ENCODE measurements around the gene USP3.

The USP3 gene

DNA sequence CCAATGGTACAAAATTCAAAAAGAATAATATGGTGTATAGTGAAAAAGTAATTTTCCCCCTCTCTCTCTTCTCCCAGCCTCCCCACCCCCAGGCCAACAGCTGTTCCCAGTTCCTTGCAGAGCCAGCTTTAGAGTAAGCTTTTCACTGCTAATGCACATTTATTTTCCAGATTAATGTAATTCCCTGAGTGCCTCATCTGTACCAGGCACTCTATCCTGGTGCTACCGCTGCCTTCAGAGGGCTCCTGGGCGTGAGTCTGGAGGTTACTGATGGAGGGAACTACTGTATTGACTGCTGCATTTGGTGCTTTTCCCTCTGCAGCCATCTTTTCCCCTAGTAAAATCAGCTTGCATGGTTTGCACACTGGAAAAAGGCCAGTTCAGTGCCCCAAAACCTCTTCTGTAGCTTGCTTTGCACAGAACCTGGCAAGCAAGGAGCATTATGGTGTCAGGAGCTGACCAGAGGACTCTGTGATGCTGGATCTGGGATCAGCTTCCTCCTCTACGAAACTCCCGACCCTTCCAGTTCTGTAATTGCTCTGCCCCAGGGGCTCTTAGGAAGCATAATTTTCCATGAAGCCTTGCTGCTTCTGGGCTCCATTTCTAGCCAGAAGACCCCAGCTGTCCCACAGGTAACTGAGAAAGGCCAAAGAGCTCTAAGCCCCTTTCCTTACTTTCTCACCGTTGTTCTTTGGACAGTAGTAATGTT lies 8.5 kb upstream of the USP3 start:
- H3K4me3 ChIP-seq (ENCODE audit: low read depth, low read length): no peak overlapping the region

DNA sequence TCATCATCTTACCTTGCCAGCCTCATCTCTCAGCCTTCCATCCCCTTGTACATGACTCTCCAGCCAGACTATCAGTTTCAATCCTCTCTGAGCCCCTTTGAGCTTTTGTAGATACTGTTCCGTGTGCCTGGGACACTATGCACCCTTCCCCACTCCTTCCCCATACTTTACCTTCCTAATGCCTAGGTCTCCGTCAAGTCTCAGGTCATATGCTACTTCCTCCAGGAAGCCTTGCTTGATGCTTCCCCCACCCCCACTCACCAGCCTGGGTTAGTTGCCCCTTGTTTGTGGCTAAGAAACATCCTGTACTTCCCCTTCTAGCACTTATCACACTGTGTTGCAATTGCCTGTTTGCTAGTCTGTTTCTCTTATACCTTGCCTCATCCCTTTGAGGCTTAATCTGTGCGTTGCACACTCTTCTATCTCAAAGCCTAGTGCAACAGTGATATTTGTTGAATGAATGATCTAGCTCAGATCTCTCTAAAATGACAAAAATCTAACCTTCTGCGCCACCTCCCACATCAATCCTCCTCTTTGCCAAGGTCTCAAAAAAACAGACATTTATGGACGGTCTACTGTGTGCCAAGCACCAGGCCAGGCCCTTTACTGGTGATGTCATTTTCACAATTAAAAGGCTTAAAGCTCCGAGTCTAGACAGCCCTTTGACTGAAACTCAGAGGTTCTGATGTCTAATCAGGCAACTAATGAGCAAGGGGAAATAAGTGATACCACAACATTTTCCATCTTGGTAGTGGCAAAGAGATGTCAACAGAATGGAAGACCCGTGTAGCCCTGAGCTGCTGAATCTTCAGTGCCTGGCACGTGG lies 6.5 kb upstream of the USP3 start:
- no peak overlapping the region for H3K4me3 ChIP-seq (ENCODE audit: low read depth, low read length)

DNA sequence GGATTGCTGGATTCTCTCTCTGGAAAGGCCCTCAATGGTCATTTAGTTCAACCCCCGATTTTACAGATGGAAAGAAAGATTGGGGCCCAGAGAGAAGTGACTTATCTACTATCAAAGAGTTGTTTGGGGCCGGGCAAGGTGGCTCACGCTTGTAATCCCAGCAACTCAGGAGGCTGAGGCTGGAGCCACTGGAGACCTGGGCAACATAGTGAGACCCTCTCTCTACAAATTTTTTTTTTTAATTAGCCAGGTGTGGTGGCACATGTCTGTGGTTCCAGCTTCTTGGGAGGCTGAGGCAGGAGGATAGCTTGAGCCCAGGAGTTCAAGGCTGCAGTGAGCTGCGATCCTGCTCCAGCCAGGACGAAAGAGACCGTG lies 5.2 kb upstream of the USP3 start:
- no peak overlapping the region for H3K4me3 ChIP-seq (ENCODE audit: low read depth, low read length)

DNA sequence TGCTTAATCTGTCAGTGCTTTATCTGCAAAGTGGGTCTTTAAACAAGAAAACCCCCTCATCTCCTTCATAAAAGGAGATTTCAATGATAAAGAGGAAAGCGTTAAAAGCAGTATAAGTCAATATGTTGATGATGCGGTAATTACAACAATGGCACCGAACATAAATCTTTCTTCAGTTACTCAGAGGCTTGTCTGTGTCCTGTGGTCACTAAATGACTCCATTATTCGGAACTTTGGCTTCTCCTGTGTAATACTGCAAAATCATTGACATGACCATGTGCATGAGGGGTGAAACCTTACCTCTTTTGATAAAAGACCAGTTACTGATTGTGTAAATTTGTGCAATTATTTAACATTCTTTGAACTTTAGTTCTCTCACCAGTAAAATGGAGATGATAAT lies 4.8 kb upstream of the USP3 start:
- H3K4me3 ChIP-seq (ENCODE audit: low read depth, low read length): no peak overlapping the region

DNA sequence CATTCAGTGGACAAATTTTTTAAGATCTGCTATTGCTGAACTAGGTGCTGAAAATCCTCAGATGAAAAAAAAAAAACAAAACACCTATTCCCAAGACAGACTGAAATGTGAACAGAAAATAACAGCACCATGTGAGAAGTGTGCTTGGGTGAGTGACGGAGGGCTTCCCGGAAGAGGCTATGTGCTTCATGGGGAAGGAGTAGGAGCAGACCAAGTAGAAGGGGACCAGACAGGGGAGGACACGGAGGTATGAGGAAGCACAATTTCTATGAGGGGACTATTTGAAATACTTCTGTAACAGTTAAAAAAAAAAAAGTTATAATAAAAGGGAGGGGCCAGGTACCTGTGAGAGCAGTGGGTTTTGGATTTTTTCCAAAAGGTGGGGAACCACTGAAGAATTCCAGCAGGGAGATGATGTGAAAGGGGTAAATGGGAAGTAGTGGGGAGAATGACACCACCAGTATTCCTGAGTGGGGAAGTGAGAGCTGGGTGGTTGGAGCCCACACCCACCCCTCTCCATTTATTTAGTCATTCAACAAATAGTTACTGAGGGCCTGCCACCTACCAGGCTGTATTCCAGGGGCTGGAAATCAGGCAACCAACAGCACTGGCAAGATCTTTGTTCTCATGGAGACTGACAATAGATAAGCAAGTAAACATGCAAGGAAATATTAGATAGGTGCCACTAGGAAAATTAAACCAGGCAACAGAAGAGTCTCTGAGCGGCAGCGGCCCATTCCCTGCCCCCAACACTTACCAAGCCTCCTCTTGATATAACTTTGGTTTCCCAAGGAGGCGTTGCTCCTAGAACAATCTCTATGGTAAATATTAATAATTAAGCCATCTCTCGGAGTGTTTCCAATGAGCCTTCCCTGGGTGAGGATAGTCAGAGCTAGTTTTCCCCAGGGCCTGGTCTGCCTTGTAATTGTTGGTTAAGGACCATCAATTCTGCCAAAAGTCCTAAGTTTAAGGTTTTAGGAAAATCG lies 3.8 kb upstream of the USP3 start:
- no peak overlapping the region for H3K4me3 ChIP-seq (ENCODE audit: low read depth, low read length)

DNA sequence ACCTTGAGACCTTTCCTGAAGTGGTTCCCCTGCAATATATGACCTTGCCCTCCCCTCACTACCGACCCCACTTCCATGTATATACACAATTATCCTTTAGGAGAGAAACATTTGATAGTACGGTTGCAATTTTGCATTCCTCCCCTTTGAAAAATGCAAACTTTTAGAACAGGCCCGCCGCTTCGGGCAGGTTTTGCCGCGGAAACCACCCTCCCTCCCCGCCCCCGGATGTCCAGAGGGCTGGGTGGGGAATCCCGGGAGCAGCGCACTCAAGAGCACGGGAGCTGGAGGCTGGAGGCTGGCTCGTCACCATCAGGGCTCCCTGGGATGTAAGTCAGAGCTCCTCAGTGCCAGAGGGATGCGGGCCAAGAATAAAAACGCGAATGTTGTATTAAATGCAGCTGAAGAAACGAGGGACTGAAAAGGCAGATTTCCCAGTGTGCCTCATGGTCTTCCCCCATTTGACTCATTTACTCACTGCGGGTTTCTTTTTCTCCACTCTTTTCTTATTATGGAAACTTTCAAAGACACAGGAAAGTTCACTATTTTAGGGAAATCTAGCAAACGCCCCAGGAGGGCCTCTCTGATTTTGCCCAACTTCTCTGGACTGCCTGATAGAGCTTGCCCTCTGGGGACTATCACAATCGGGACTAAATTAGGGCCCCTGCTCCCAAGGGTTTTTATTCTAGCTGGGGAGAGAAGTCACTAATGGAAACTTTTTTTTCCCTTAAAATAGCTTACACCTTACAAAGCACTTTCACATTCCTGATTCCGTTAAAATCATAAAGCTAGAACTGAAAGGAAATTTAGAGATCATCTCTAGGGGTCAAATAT lies 2.9 kb upstream of the USP3 start:
- no peak overlapping the region for H3K4me3 ChIP-seq (ENCODE audit: low read depth, low read length)

DNA sequence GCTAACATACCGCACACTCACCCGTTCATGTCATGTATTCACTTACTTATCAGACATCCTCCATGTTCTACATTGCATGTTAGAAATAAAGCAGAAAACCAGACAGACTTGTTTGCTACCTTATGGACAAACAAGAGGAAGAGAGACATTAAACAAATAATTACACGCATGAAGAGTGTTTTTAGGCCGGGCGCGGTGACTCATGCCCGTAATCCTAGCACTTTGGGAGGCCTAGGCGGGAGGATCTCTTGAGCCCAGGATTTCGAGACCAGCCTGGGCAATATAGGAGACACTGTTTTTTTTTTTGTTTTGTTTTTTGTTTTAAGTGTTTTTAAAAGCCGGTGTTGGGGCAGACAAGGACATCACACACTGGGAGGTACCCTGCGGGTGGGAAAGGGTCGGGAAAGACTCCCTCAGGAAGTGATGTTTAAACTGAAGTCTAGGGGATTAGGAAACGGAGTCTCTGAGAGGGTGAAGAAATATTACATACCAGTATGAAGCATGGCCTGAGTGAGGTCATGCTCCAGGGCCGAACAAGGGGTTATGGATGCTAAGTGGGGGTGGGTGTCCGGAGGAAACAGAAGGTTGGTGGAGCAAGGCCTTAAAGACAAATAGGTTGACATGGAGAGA lies 2.1 kb upstream of the USP3 start:
- H3K4me3 ChIP-seq (ENCODE audit: low read depth, low read length): no peak overlapping the region

DNA sequence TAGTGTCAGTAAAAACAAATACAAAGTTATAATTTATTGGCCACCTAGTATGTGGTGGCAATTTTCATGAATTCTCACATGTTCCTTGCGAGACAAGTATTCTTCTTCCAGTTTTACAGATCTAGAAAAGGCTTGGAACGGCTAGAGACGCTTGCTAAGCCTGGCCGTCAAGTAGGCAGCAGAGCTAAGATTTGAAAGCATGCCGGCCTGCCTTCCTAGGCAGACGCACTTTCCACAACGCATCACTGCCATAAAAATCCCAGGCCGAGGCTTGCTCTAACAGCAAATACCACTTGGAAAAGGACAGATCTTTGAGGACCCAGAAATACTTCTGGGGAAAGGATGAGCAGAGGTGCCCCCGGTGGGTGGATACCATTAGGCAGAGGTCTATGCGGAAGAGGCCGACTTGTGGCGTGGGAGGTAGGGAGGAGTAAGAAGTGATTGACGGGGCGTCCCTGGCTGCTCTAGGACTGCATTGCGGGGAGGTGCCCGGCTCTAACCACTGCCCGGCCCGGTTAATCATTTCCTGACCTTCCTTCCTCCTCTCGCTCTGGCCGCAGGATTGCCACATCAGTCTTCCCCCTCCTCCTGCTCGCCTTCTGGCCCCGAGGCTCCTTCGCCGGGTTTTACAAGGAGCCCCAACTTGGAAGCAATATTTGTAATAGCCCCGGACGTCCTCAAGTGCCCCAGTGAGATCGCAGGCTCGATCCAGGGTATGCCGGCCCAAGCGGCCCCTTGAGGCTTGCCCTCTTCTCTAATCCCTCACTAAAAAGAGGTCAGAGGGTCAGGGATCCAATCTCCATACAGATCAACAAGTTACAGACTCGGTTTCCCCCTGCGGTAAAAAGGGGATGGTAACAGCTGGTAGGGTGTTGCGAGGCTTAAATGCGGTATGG lies 1.3 kb upstream of the USP3 start:
- H3K4me3 ChIP-seq (ENCODE audit: low read depth, low read length): no peak overlapping the region

DNA sequence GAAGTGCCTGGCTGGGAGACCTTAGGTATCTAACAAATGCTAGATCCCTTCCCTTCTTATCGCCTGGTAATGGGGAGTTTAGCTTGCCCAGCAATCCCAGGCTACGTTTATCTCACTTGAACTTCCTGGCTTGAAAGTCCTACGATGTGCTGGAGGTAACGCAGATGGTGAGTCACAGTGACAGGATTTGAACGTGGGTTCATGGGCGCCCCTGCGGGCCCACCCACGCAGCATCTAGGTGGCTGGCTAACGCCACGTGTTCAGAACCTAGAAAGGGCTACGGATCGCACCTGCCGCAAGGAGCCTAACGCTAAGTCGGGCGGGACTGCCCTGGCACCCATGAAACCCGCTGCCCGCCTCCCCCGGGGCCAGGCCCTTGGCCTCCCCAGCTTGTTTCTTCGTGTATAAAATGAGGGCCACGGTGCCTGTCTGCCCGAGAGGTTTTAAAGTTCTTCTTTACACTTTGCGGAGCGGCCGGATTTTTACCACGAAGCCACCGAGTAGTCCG lies 600 bp upstream of the USP3 start:
- peak overlapping the region; percentile 18 for H3K4me3 ChIP-seq (ENCODE audit: low read depth, low read length)

DNA sequence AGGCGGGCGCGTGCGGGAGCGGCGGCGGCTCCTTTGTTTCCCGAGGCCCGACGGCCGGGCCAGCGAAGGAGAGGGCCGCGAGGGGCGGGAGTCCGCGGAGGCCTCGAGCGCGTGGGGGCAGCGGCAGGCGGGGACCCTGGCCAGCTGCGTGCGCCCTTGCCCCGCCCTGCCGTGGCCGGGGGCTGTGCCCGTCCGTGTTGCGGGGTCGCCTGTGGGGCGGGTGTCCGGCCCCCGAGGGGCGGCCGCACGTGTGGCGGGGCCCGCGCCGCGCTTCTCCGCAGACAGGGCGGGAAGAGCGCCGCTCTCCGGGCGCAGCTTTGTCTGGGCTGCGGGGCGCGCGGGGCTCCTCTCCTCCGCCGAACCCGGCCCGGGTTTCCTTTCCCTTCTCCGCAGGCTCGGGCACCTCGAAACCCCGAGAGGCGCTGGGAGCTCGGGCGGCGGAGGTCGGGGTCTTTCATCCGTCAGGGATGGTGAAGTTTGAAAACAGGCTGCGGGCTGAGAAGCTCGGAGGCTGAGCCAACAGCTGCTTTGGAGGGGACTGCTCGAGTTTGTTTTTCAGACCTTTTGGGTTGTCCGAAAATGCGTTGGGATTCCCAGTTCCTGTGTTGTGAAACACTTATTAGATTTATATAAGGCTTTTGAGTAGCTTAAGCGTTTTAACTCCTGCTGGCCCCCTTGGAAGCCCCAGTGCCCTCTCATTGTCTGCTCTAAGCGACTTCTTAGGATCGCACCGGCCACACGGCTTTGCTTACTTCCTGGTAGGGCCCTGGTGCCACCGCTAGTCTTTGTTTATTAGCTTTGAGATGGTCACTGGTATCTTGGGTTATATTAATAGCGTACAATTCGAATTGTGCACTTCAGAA lies 817 bp downstream of the USP3 start:
- H3K4me3 ChIP-seq (ENCODE audit: low read depth, low read length): peak overlapping the region; percentile 50

DNA sequence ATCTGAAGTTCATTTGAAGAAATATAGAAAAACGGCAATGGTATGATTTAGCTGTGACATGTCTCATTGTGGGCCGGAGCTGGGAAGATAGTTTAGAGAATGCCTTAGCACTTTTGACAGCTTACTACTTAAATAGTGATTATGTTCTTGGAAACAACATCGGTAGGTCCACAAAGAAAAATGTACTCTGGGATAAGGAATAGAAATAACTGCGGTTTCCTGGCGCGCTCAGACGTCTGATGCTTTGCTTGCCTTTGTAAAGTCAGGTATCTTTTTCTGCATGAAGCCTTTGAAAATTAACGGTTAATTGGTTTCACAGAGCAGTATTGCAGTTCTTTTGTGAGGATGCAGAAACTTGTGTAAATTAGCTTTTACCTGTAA lies 1.4 kb downstream of the USP3 start:
- peak overlapping the region; percentile 21 for H3K4me3 ChIP-seq (ENCODE audit: low read depth, low read length)

DNA sequence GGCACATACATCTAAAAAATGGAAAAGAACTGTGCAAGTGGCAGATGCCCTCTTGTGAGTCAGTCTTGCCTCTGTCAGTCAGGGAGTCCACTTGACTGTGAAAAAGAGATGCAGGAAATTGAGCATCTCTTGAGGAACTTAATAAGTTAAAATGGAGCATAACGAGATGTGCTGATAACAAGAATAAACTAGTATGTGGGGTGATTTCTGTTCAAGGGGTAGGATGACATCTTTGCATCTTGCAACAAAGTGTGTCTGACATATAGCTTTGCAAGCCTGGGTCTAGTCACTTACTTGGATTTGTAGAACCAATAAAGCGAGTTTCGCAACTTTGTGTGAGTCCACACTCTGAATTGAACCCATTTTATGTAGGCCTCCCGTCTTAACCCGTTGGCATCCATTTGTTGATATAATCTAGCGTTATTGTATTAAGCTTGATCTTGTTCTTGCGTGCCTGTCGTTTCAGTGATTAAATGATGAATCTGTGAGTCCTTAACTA lies 2.2 kb downstream of the USP3 start:
- no peak overlapping the region for H3K4me3 ChIP-seq (ENCODE audit: low read depth, low read length)

DNA sequence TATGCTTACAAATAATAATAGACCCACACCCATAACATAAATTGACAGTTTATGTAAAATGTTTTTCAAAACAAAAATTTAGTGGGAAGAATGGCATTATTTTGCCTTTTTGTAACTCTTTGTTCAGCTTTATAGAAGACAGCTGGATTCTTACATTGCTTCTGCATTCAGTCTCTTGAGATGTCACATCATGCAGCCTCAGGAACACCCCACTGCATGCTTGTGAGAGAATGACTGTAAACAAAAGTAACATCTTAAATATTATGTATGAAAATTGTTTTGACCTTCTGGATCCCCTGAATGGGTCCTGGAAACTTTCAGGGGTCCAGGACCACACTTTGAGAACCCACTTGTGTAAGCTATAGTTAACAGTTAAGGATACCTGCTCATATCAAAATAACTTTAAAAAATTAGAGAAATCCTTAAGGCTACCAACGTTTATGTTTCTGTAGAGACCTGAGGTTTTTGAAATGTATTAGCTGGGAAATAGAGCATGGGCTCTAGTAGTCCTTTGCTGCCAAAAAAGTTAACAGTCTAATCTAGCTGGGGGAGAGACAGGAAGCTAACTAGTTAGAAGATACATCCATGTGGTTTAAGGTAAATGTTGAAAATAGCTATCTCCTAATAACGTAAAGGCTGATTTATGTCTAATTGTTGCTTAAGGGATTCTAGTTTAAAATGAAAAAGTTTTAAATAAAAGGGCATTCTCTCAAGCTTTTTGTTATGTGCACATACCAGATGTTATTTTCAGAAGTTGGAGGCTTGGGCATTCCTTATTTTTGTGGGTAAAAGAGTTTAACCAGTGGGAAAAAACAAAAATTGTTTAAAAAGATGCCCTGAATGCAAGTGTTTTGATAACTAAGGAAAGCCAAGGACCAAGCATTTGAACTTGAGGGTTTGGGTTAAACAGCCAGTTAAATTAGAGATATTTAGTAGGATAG lies 3.8 kb downstream of the USP3 start:
- no peak overlapping the region for H3K4me3 ChIP-seq (ENCODE audit: low read depth, low read length)

DNA sequence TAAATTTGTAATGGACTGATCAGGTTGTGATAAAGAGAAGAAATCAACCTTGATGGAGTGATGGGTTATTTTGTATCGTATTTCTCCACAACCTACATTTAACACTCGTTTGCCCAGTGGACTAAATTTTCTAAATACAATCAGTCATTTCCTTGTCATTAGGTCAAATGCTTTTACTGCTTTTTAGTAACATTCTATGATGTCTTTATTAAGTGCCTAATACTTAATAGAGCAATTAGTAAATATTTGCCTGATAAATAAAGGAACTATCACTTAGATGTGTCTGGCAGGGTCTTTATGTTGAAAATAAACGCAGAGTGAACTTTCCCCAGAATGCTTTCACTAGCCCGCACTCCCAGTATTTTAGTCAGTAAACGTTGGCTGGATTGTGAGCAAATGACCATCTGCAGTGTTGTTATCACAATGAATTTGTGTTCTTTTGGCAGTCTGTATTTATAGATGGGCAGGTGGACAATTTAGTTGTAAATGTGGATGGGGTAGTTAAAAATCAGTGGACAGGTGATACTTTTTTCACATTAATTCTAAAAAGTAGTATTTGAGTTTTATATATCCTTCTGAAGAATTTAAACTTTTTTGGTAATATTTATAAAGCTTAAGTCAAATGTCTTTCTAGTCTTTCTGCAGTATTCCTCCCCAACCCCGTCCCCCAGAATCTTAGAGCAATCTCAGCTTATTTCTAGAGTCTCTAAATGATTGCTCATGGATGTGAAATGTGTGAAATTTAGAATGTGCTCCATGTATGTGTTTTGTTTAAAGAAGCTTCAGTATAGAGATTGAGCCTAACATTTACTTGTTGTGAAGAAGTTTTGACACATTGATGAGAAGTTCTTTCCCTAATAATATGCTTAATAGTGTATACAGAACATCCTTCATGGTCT lies 4.9 kb downstream of the USP3 start:
- no peak overlapping the region for H3K4me3 ChIP-seq (ENCODE audit: low read depth, low read length)

Data from iPS-11a (cell line).